NCI-H2107 treated with DMSO at 0.1 percent for 48 hours (cell line): Measurements from ENCODE around the gene SIRT2.
"Not testable (repeated sequence)": the region's sequence is repeated elsewhere in the genome, so short reads cannot be mapped to it uniquely, and the experiment has no call there.

ENCODE experiments used
- DNase-seq: peaks from one replicate; lab custom pipeline; 2025; ENCODE audit not compliant: unreplicated experiment; lab: John Stamatoyannopoulos, UW

The SIRT2 gene

DNA sequence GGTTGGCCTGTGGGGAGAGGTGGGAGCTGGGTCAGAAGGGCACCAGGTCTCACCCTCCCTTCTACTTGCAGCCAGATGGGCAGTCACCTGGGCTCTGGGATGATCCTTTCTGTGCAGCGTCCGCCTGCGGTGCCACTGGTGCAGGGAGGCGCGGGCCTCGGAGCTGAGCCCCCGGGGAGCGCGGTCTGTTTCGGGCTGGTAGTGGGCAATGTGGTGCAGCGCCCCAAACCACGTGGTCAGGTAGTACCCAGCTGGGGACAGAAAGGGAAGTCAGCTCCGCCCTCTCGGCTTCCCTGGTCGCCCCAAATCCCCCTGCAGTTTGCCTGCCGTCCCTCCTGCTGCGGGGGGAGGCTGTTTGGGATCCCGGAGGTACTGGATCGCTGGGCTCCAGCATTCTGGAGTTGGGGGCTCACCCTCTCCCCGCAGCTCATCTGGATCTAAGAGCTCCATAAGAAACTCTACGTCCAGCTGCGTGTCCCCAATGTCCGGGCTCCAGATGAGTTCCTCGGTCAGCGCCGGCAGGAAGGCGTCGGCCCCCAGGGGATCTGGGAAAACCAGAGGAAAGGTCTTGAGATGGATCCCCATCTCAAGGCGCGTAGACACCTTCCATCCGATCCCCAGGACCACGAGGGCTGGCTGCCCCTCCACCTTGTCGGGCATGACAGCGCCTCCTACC lies 30.1 kb downstream of the SIRT2 start:
- no peak for DNase-seq

- DNase-seq, result no peak
These were observed 30.9 kb downstream of the SIRT2 start for GRCh38 chr19:38868551-38868950.

- no peak for DNase-seq
These were observed 32.1 kb downstream of the SIRT2 start for GRCh38 chr19:38867171-38867780.

- peak; percentile 75 for DNase-seq
These were observed 36.9 kb downstream of the SIRT2 start for GRCh38 chr19:38862321-38863059.

DNA sequence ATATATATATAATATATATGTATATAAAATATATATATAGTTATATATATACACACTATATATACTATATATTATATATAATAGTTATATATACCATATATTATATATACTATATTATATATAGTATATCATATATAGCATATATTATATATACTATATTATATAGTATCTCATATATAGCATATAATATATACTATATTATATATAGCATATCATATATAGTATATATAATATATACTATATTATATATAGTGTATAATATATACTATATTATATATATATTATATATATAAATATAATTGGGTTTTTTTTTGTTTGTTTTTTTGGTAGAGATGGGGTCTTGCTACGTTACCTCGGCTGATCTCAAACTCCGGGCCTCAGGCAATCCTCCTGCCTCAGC lies 38.0 kb downstream of the SIRT2 start:
- DNase-seq, result no peak

GRCh38 chr19:38859631-38860204 lies 39.7 kb downstream of the SIRT2 start:
- not testable (repeated sequence) for DNase-seq

GRCh38 chr19:38856813-38857212 lies 42.6 kb downstream of the SIRT2 start:
- DNase-seq, result no peak

- not testable (repeated sequence) for DNase-seq
These were observed 43.7 kb downstream of the SIRT2 start for GRCh38 chr19:38855751-38856150.

DNA sequence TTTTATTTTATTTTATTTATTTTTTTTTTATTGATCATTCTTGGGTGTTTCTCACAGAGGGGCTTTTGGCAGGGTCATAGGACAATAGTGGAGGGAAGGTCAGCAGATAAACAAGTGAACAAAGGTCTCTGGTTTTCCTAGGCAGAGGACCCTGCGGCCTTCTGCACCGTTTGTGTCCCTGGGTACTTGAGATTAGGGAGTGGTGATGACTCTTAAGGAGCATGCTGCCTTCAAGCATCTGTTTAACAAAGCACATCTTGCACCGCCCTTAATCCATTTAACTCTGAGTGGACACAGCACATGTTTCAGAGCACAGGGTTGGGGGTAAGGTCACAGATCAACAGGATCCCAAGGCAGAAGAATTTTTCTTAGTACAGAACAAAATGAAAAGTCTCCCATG lies 44.5 kb downstream of the SIRT2 start:
- DNase-seq, result not testable (repeated sequence)

- DNase-seq, result no peak
These were observed 46.2 kb downstream of the SIRT2 start for GRCh38 chr19:38853214-38853613.

DNA sequence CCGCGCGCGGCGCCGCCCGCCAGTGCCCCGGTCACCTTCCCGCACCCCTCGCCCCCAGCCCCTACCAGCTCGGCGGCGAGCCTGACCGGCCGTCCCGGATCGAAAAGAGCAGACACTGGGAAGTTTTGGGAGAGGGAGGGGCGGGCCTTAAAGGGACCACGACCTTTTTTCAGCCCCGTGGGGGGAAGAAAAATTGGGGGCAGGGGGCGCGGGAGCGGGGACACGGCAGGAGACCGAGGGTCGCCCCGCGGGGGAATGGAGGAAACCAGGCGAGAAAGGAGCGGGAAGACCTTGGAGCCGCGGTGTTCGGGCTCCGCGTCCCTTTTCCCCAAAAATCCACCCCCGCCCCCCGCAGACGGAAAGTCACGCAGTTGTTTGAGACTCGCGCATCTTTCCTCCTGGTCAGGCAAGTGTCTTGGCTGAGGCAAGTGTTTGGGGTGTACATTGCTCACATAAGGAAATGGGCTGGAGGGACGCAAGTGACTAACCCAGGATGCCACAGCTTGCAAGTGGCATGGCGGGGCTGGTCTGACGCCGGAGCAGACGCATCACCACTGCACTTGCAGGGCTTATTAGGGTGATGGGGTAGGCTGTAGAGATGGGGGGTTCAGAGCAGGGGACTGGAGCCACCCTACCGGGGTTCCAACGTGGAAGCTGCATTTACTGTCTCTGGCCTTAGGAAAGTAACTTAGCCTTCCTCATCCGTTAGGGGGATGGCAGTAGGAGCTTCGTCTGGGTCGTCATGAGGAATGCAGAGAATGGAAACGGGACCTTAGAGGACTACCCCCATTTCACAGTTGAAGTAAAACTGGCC lies 47.0 kb downstream of the SIRT2 start:
- DNase-seq, result no peak

DNA sequence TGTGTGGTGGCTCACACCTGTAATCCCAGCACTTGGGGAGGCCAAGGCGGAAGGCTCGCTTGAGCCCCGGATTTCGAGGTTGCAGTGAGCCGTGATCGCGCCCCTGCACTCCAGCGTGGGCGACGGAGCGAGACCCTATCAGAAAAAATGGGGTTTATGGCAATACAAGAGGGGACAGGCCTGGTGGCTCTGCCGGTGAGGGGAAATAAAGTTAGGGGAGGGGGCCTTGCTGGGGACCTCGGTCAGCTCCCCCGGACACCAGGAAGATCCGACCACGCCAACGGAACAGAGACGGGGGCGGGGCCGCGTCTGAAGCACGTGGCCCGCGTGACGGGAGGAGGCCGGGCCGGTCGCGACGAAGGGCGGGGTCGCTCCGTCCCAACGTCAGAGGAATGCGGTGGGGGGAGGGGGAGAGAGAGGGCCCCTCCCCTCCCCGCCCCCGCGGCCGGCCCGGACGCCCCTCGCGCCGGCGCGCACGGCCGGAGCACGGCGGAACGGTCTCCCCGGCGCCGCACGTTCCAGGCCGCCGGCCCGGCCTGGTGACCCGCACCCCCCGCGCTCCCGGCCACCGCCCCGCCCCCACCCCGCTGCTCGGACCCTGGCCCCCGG lies 47.7 kb downstream of the SIRT2 start:
- peak; percentile 56 for DNase-seq

DNA sequence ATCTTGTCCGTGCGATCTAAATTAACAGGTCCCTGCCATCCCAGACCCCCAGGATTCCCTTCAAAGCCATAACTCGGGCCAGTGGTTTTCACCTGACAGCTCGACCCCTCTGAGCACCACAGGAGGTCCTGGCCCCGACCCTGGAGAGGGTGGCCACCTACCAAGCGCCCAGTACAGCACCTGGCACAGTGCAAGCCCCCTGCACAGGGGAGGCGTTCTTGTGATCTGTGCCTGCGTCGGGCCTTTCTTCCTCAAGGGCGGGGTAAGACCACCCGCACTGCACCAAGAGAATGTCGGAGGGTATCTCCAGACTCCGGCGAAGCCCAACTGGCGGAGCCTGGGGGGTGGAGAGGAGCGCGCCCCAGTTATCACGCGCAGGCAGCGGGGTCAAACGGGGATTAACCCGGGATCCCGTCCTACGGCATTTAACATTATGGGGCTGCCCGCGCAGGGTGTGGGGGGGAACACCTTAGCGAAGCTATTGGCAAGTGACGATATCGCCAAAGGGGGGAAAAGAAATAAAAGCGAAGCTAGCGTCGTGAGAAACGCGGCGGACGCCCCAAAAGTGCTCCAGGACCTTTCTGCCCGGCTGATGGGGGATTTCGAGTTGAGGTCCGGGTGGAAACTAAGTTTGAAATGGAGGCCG lies 48.3 kb downstream of the SIRT2 start:
- no peak for DNase-seq

DNA sequence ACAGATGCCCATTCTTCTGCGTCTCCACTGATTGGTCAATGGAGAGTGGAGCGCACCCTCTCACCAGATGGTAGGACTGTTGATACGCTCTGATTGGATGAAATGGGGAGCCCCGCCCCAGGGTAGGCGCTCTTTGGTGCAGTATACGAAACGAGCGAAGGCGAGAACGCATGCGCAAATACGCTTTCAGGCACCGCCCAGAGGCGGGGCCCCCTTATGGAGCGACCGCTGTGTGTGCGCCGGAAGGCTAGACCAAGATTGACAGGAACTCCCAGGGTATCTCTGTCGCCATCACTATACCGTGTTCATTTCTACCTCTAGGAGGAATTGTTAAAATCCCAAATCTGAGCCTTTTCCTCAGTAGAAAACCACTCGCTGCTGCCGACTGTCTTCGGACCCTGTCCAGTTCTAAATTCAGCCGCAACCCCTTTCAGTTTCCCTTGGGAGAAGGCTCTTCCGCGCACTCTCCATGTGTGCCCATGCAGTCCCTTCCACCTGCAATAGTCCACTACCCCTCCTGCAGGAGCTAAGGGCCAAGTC lies 48.9 kb downstream of the SIRT2 start:
- peak; percentile 100 for DNase-seq

GRCh38 chr19:38849860-38850435 lies 49.5 kb downstream of the SIRT2 start, which contains the start of gene HNRNPL:
Gene HNRNPL (minus strand): TSS chr19:38849986. CDS start chr19:38849966, 20 bp downstream.
- DNase-seq, result peak; percentile 100

DNA sequence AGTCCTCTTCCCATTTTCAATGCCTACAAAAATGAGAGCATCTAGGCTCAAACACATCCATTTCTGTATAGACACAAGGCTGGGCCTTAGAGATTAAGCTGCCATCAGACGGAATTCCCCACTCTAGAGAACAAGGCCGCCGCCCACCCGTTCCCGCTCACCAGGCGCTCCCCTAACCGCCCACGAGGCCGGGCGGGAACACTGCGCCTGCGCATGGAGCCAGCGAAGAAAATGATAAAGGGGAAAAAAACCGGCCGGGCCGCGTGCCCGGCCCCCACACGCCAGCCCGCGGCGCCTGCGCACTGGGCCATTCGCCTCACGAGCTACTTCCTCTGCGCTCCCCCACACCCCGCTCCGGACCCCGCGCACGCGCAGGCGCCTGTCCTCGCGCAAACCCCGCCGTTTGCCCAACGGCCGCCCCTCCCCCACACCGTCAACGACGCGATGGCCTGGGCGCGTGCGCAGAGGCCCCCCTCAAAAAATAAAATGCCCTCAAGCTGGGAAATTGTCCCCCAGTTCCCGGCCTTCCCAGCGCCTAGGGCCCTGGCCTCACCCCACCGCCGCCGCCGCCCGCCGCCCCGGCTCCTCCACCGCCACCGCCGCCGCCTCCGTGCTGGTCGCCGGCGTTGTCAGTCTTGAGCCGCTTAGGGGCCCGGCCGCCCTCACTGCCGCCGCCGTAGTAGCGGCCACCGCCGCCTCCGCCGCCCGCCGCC lies 50.1 kb downstream of the SIRT2 start:
- peak; percentile 86 for DNase-seq

DNA sequence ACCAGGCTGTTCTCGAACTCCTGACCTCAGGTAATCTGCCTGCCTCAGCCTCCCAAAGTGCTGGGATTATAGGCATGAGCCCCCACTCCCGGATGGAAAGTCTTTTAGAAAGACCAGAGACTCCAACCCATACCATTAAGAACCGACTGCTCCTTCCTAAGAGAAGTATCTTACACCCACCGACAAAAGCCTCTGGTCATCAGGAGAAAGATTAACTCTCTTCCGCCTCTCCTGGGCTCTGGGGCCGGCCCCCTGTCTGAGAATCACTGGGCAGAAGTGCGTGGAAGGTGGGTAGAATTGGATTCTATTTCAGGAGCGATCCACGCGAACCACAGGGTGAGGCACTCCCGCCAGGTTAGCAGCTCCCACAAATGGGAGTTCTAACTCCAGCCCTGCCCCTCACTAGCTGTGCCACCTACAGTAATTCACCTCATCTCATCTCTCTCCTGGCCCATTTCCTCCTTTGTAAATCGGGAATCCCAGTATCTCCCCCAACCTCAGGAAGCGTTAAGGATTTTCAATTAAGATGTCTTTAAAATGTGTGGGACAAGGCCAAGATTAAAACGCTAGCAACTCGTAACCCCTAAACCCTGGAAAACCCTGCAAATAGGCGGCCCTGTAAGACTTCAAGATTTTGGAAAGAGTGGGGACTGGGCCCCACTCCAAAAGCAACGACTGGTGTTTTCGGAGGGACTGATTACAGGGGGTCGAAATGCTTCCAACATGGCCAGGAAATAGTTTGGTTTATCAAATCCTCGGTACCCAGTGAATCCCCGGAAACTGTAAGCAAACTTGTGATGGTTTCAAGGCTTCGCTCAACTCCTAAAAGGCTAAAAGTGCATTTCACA lies 50.9 kb downstream of the SIRT2 start:
- no peak for DNase-seq

- DNase-seq, result no peak
These were observed 53.3 kb downstream of the SIRT2 start for GRCh38 chr19:38846097-38846496.
